OCI-LY1 (cell line): ENCODE results near the gene TMEM212.

ENCODE experiments used
- H2AFZ ChIP-seq: fragments of 200-600 bp; sonication (generic), shearing (Covaris generic); 2 replicates; pipeline ENCODE4 v1.6.0; 2014; ENCODE audit warnings: antibody characterized with exemption, mild to moderate bottlenecking, low read length
- H3F3A ChIP-seq: fragments of 200-600 bp; sonication (generic), shearing (Covaris generic); 2 replicates; pipeline ENCODE4 v1.6.0; 2014; ENCODE audit warnings: mild to moderate bottlenecking, antibody characterized with exemption, low read length, moderate library complexity; ENCODE audit not compliant: insufficient read depth
- H3K27ac ChIP-seq: fragments of 200-600 bp; sonication (generic); 2 replicates; pipeline ENCODE4 v1.5.1; 2014; ENCODE audit warnings: low read length, mixed run types, mild to moderate bottlenecking, low read depth; ENCODE audit not compliant: poor library complexity, severe bottlenecking
- H3K27me3 ChIP-seq: fragments of 200-600 bp; sonication (generic); 2 replicates; pipeline ENCODE4 v1.6.0; 2014; ENCODE audit warnings: antibody characterized with exemption, mild to moderate bottlenecking, low read length, moderate library complexity; ENCODE audit not compliant: insufficient read depth
- H3K36me3 ChIP-seq: fragments of 200-600 bp; sonication (generic); 2 replicates; pipeline ENCODE4 v1.6.1; 2014; ENCODE audit warnings: mild to moderate bottlenecking, antibody characterized with exemption, low read length, moderate library complexity, mixed read lengths; ENCODE audit not compliant: insufficient read depth
- H3K4me1 ChIP-seq: fragments of 200-600 bp; sonication (generic); 2 replicates; pipeline ENCODE4 v1.5.1; 2014; ENCODE audit warnings: mild to moderate bottlenecking, low read length, moderate library complexity; ENCODE audit not compliant: insufficient read depth, severe bottlenecking
- H3K4me2 ChIP-seq: fragments of 200-600 bp; sonication (generic), shearing (Covaris generic); 2 replicates; pipeline ENCODE4 v1.6.1; 2014; ENCODE audit warnings: low read length
- H3K4me3 ChIP-seq: fragments of 200-600 bp; sonication (generic); 2 replicates; pipeline ENCODE4 v1.5.1; 2014; ENCODE audit warnings: low read length, low read depth, mild to moderate bottlenecking, mixed read lengths; ENCODE audit not compliant: poor library complexity, severe bottlenecking
- H3K79me2 ChIP-seq: fragments of 200-600 bp; shearing (Covaris generic); 2 replicates; pipeline ENCODE4 v1.6.1; 2016; ENCODE audit warnings: mixed run types, low read length, mixed read lengths; ENCODE audit not compliant: insufficient read depth
- H3K9ac ChIP-seq: fragments of 200-600 bp; sonication (generic), shearing (Covaris generic); 2 replicates; pipeline ENCODE4 v1.6.1; 2014; ENCODE audit warnings: mild to moderate bottlenecking, low read length, mixed read lengths
- H3K9me2 ChIP-seq: fragments of 200-600 bp; sonication (generic), shearing (Covaris generic); 2 replicates; pipeline ENCODE4 v1.6.1; 2014; ENCODE audit warnings: low read depth, mild to moderate bottlenecking, low read length, mixed read lengths
- H3K9me3 ChIP-seq: fragments of 200-600 bp; shearing (Covaris generic); 2 replicates; pipeline ENCODE4 v1.6.1; 2014; ENCODE audit warnings: low read length, mixed read lengths
- H4K20me1 ChIP-seq: fragments of 200-600 bp; sonication (generic), shearing (Covaris generic); 2 replicates; pipeline ENCODE4 v1.6.0; 2016; ENCODE audit warnings: mild to moderate bottlenecking, low read length; ENCODE audit not compliant: insufficient read depth
- EZH2 ChIP-seq: fragments of 200-600 bp; sonication (generic), shearing (Covaris generic); IDR thresholded peaks from 2 replicates; pipeline ENCODE4 v1.8.0; 2017; ENCODE audit warnings: borderline replicate concordance, mixed run types, mild to moderate bottlenecking, antibody characterized with exemption, low read length, moderate library complexity, mixed read lengths
- TF ChIP-seq, protein P1 (sequence below): fragments of 200-600 bp; sonication (generic), shearing (Covaris generic); IDR thresholded peaks from 2 replicates; pipeline ENCODE4 v1.5.1; 2017; ENCODE audit warnings: mild to moderate bottlenecking, antibody characterized with exemption, low read length, moderate library complexity, mixed read lengths

The TMEM212 gene

DNA sequence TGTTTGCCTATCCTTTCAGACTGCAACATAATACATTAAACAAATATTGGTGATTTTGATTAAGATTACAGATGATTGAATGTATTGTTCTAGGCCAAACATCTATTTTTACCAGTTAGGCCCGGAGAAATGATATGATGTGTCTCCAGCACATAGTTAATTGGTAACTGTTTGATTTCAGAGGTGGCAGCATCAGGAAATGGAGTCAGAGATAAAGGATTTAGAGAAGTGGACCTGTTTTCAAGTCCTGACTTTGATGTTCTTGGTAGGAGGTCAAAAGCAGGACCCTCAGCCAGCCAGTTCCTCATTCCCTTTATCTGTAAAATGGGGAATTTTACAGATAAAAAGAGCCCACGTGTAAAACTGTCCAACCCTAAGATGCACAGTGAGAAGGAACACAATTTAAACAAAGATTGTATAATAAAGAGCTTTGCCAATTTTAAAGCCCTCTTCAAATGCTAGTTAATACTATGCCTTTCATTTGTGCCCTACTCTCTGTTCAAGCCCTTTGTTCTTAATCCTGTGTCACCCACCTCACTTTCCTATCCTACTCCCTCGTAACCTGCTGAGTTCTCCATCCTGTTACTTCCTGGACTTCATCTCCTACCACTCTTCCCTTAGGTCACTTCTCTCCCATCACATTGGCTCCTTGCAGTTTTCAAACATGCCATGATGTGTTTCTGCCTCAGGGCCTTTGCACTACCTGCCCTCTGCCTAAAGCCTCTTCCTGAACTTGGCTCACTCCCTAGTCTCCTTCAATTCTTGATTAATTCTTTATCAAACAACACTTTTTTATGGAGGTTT, 2.5 kb downstream of the TMEM212 start:
- Histone ChIP-seq H3K27ac (no peak overlapping the region), H3F3A (no peaks in the 10 kb centered on the region), H3K4me1 (no peaks in the 10 kb centered on the region), H3K79me2 (no peaks in the 10 kb centered on the region), H3K36me3 (no peaks in the 10 kb centered on the region), H3K9me2 (no peaks in the 10 kb centered on the region), H3K9ac (no peak overlapping the region), H4K20me1 (no peaks in the 10 kb centered on the region), H3K9me3 (no peaks in the 10 kb centered on the region), H3K27me3 (no peaks in the 10 kb centered on the region), H3K4me3 (no peak overlapping the region), H3K4me2 (no peak overlapping the region), H2AFZ (no peak overlapping the region)
- no peak for TF ChIP-seq EZH2
- TF ChIP-seq, protein P1, sequence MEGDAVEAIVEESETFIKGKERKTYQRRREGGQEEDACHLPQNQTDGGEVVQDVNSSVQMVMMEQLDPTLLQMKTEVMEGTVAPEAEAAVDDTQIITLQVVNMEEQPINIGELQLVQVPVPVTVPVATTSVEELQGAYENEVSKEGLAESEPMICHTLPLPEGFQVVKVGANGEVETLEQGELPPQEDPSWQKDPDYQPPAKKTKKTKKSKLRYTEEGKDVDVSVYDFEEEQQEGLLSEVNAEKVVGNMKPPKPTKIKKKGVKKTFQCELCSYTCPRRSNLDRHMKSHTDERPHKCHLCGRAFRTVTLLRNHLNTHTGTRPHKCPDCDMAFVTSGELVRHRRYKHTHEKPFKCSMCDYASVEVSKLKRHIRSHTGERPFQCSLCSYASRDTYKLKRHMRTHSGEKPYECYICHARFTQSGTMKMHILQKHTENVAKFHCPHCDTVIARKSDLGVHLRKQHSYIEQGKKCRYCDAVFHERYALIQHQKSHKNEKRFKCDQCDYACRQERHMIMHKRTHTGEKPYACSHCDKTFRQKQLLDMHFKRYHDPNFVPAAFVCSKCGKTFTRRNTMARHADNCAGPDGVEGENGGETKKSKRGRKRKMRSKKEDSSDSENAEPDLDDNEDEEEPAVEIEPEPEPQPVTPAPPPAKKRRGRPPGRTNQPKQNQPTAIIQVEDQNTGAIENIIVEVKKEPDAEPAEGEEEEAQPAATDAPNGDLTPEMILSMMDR = no peak

DNA sequence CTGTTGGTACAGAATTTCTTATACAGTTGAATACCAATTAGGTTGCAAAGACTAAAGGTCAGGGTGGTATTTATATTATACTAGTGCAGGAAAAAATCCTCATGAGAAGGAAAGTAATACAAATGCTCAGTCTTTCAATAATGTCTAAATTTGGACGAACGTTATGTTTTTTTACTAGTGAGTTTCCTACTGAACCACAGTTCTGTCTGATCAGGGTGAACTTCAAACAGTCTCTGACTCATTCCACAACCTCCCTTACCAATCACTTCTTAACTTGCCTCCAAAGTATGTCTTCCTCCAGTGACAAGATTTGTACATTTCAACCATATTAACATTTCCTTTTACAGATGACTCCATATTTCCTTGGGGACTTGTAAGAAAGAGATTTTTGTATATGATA, 3.4 kb downstream of the TMEM212 start:
- Histone ChIP-seq H3K9me3 (no peaks in the 10 kb centered on the region), H3K4me1 (no peaks in the 10 kb centered on the region), H4K20me1 (no peaks in the 10 kb centered on the region), H3K27ac (no peak overlapping the region), H3K36me3 (no peaks in the 10 kb centered on the region), H3K9me2 (no peaks in the 10 kb centered on the region), H3K4me2 (no peak overlapping the region), H3K4me3 (no peak overlapping the region), H2AFZ (no peak overlapping the region), H3F3A (no peaks in the 10 kb centered on the region), H3K27me3 (no peaks in the 10 kb centered on the region), H3K79me2 (no peaks in the 10 kb centered on the region), H3K9ac (no peak overlapping the region)
- TF ChIP-seq EZH2 = no peak
- TF ChIP-seq, protein P1 = no peak

DNA sequence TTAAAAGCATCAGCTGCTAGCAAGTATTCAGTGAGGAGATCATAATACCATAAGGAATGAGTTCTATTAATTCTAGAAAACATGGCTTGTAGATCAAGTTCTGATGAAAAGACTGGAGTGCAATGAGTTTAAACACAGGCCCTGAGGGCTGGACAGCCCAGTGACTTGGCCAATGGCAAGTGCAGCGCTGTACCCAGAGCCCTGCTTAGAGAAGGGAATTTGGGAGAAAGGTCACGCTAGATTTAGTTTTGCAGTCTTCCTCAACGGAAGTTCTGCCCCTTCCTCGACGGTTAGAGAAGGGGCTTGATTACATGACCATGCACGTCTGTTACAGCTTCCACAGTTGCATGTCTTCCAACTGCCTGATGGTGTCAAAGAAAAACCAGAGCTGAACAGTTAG, 4.0 kb downstream of the TMEM212 start:
- Histone ChIP-seq H3K9ac (no peak overlapping the region), H3K4me2 (no peak overlapping the region)

More for the DNA sequence above, 4.0 kb downstream of the TMEM212 start:
- Histone ChIP-seq H3K4me3 (no peak overlapping the region), H3K79me2 (no peaks in the 10 kb centered on the region), H3K9me2 (no peaks in the 10 kb centered on the region), H3K27ac (no peak overlapping the region), H2AFZ (no peak overlapping the region), H3K4me1 (no peaks in the 10 kb centered on the region), H3K9me3 (no peaks in the 10 kb centered on the region), H3K27me3 (no peaks in the 10 kb centered on the region), H3K36me3 (no peaks in the 10 kb centered on the region), H3F3A (no peaks in the 10 kb centered on the region), H4K20me1 (no peaks in the 10 kb centered on the region)
- TF ChIP-seq EZH2 = no peak
- TF ChIP-seq, protein P1 = no peak
